ENCODE measurements around the gene TMA16.
A peak's percentile ranks its signal among the peaks of the same experiment; 100 is the strongest.

TMA16 gene

DNA sequence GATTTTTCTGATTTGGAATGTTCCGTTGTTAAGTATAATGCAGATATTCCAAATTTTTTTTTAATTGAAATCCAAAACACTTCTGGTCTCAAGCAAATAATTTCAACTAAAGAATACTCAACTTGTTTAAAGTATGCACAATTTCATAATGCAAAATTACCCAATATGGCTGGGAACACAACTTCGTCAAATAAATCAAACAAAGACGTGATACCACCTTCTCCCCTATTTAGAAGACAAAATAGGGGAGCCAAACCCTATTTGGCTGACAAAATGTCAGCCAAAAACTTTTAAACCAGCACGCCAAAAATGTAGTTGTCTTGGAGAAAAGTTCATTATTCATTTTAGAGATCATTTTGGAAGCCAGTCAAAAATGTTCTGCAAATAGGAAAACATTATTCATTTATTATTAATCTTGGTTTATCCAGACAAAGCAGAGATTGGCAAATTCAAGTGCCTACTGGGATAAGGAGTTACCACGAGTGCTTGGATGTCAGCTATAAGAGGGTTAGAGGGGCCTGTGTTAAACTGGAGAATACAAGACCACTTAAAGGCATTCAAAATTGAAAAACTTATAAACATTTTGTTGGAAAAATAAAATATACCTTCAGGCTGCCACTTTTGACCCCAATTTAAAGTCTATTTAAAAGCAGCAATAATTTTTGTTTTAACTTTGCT is 17.6 kb upstream of the TMA16 start:
- Histone ChIP-seq H3K27ac (ENCODE audit: low read depth, low read length) (no peak overlapping the region), H4K20me1 (ENCODE audit: control insufficient read depth, insufficient read depth, low read depth, low read length) (no peaks in the 10 kb centered on the region), H3K9me2 (replicated peaks; ENCODE audit: control insufficient read depth, low read length) (no peaks in the 10 kb centered on the region), H3K27me3 (ENCODE audit: control insufficient read depth, low read length) (no peaks in the 10 kb centered on the region; the same call in 1 of the 2 replicates), H3K79me2 (ENCODE audit: control insufficient read depth, low read length) (no peaks in the 10 kb centered on the region), H3K4me2 (ENCODE audit: low read length) (no peak overlapping the region), H3K36me3 (ENCODE audit: control insufficient read depth, low read length) (no peaks in the 10 kb centered on the region), H3K4me1 (ENCODE audit: control insufficient read depth, low read length) (no peaks in the 10 kb centered on the region; the same call in 1 of the 2 replicates), H3F3A (ENCODE audit: control insufficient read depth, insufficient read depth) (no peaks in the 10 kb centered on the region), H3K9me3 (ENCODE audit: control insufficient read depth, insufficient read depth, low read length) (no peaks in the 10 kb centered on the region), H3K4me3 (ENCODE audit: low read length) (no peak overlapping the region)
- TF ChIP-seq EZH2phosphoT487 (IDR thresholded peaks at IDR 0.05; ENCODE audit: borderline replicate concordance, low read length): no peak
- TF ChIP-seq, protein P1, sequence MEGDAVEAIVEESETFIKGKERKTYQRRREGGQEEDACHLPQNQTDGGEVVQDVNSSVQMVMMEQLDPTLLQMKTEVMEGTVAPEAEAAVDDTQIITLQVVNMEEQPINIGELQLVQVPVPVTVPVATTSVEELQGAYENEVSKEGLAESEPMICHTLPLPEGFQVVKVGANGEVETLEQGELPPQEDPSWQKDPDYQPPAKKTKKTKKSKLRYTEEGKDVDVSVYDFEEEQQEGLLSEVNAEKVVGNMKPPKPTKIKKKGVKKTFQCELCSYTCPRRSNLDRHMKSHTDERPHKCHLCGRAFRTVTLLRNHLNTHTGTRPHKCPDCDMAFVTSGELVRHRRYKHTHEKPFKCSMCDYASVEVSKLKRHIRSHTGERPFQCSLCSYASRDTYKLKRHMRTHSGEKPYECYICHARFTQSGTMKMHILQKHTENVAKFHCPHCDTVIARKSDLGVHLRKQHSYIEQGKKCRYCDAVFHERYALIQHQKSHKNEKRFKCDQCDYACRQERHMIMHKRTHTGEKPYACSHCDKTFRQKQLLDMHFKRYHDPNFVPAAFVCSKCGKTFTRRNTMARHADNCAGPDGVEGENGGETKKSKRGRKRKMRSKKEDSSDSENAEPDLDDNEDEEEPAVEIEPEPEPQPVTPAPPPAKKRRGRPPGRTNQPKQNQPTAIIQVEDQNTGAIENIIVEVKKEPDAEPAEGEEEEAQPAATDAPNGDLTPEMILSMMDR (IDR thresholded peaks at IDR 0.05; ENCODE audit: low read depth, low read length, poor library complexity, severe bottlenecking): no peak

- Histone ChIP-seq H3F3A (ENCODE audit: control insufficient read depth, insufficient read depth) (no peaks in the 10 kb centered on the region), H3K27me3 (ENCODE audit: control insufficient read depth, low read length) (no peaks in the 10 kb centered on the region; the same call in 1 of the 2 replicates), H3K79me2 (ENCODE audit: control insufficient read depth, low read length) (no peaks in the 10 kb centered on the region), H3K36me3 (ENCODE audit: control insufficient read depth, low read length) (no peaks in the 10 kb centered on the region), H3K4me1 (ENCODE audit: control insufficient read depth, low read length) (peaks cover 13% of the 10 kb centered on the region; the same call in 1 of the 2 replicates), H3K27ac (ENCODE audit: low read depth, low read length) (no peak overlapping the region), H3K9me2 (replicated peaks; ENCODE audit: control insufficient read depth, low read length) (no peaks in the 10 kb centered on the region), H3K9me3 (ENCODE audit: control insufficient read depth, insufficient read depth, low read length) (no peaks in the 10 kb centered on the region), H4K20me1 (ENCODE audit: control insufficient read depth, insufficient read depth, low read depth, low read length) (no peaks in the 10 kb centered on the region), H3K4me3 (ENCODE audit: low read length) (no peak overlapping the region), H3K4me2 (ENCODE audit: low read length) (no peak overlapping the region)
- TF ChIP-seq EZH2phosphoT487 (IDR thresholded peaks at IDR 0.05; ENCODE audit: borderline replicate concordance, low read length): no peak
- TF ChIP-seq, protein P1 (IDR thresholded peaks at IDR 0.05; ENCODE audit: low read depth, low read length, poor library complexity, severe bottlenecking): no peak
Observed at GRCh38 chr4:163482190-163482589, 12.3 kb upstream of the TMA16 start.

DNA sequence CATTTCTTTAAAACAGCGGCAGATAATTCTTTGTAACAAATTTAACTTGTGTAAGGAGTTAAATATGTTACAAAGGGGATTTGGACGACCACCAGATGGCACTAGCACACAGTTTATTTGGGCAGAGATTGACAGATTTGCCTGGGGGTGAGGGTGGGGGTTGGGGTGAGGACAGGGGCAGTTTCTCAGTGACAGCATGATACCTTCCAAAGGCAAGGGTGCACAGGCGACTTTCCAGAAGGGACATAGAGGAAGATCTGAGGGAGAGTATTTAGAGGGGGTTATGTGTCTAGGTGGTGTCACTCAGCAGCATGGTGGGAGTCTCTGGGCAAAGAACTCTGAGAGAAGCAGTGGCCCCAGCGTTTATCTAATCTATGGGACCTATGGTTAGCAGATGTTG is 9.6 kb upstream of the TMA16 start:
- Histone ChIP-seq H3K79me2 (ENCODE audit: control insufficient read depth, low read length) (no peaks in the 10 kb centered on the region), H3K4me3 (ENCODE audit: low read length) (no peak overlapping the region), H3K4me2 (ENCODE audit: low read length) (no peak overlapping the region), H3K36me3 (ENCODE audit: control insufficient read depth, low read length) (no peaks in the 10 kb centered on the region), H3F3A (ENCODE audit: control insufficient read depth, insufficient read depth) (no peaks in the 10 kb centered on the region), H3K27me3 (ENCODE audit: control insufficient read depth, low read length) (no peaks in the 10 kb centered on the region), H4K20me1 (ENCODE audit: control insufficient read depth, insufficient read depth, low read depth, low read length) (no peaks in the 10 kb centered on the region), H3K9me3 (ENCODE audit: control insufficient read depth, insufficient read depth, low read length) (no peaks in the 10 kb centered on the region), H3K4me1 (ENCODE audit: control insufficient read depth, low read length) (peaks cover 13% of the 10 kb centered on the region; the same call in 1 of the 2 replicates), H3K27ac (ENCODE audit: low read depth, low read length) (no peak overlapping the region), H3K9me2 (replicated peaks; ENCODE audit: control insufficient read depth, low read length) (no peaks in the 10 kb centered on the region)
- TF ChIP-seq, protein P1 (IDR thresholded peaks at IDR 0.05; ENCODE audit: low read depth, low read length, poor library complexity, severe bottlenecking): peak; percentile 81
- no peak for TF ChIP-seq EZH2phosphoT487 (IDR thresholded peaks at IDR 0.05; ENCODE audit: borderline replicate concordance, low read length)
